GM21515 (cell line): ENCODE data around the gene C19orf38.

Experiments used
- ATAC-seq: cut with Tn5 transposase; IDR thresholded peaks from one replicate; pipeline ENCODE4 v1.9.1; 2021; ENCODE audit not compliant: unreplicated experiment

The C19orf38 gene

GRCh38 chr19:10848230-10848856, at the start of gene C19orf38:
Gene C19orf38, plus strand, starts transcription at chr19:10848415. Its CDS starts 94 bp downstream, at chr19:10848509.
- ATAC-seq = no peak

GRCh38 chr19:10800488-10800887, 47.7 kb upstream of the C19orf38 start:
- no peak for ATAC-seq

GRCh38 chr19:10802479-10802878, 45.7 kb upstream of the C19orf38 start:
- no peak for ATAC-seq

- no peak for ATAC-seq
Measured at GRCh38 chr19:10803252-10803651, 45.0 kb upstream of the C19orf38 start.

GRCh38 chr19:10805065-10805757, 43.0 kb upstream of the C19orf38 start:
- no peak for ATAC-seq

- ATAC-seq = no peak
Measured at GRCh38 chr19:10805758-10806247, 42.4 kb upstream of the C19orf38 start.

GRCh38 chr19:10808937-10809649, 39.1 kb upstream of the C19orf38 start:
- no peak for ATAC-seq

GRCh38 chr19:10809651-10810285, 38.4 kb upstream of the C19orf38 start:
- ATAC-seq = no peak

GRCh38 chr19:10811391-10812111, 36.7 kb upstream of the C19orf38 start:
- no peak for ATAC-seq

GRCh38 chr19:10812196-10812595, 36.0 kb upstream of the C19orf38 start:
- no peak for ATAC-seq

- ATAC-seq = no peak
Measured at GRCh38 chr19:10812902-10813404, 35.3 kb upstream of the C19orf38 start.

- ATAC-seq = no peak
Measured at GRCh38 chr19:10815007-10815536, 33.1 kb upstream of the C19orf38 start.

- ATAC-seq = no peak
Measured at GRCh38 chr19:10815969-10816644, 32.1 kb upstream of the C19orf38 start.

GRCh38 chr19:10816691-10817090, 31.5 kb upstream of the C19orf38 start:
- no peak for ATAC-seq

- ATAC-seq = no peak
Measured at GRCh38 chr19:10817291-10818038, 30.8 kb upstream of the C19orf38 start.

- ATAC-seq = no peak
Measured at GRCh38 chr19:10818301-10819123, 29.7 kb upstream of the C19orf38 start.

GRCh38 chr19:10819124-10820060, 28.8 kb upstream of the C19orf38 start:
- no peak for ATAC-seq
